ENCODE results near the gene CBX7.

GRCh38 chr22:39144101-39144767 is 8.2 kb downstream of the CBX7 start:
- TF ChIP-seq CTCF (IDR thresholded peaks at IDR 0.05; ENCODE audit: low read depth, low read length, missing input control), result no peak
- TF ChIP-seq RAD21 (IDR thresholded peaks at IDR 0.05), result no peak
- no peak for TF ChIP-seq YY1 (IDR thresholded peaks at IDR 0.05)
- TF ChIP-seq REST (IDR thresholded peaks at IDR 0.05), result no peak
- TF ChIP-seq SP1 (IDR thresholded peaks at IDR 0.05), result no peak
- TF ChIP-seq, protein P1, sequence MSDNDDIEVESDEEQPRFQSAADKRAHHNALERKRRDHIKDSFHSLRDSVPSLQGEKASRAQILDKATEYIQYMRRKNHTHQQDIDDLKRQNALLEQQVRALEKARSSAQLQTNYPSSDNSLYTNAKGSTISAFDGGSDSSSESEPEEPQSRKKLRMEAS (IDR thresholded peaks at IDR 0.05), result no peak
- no peak for TF ChIP-seq TAF1 (conservative IDR thresholded peaks at IDR 0.05)
- no peak for TF ChIP-seq EGR1 (IDR thresholded peaks at IDR 0.05; ENCODE audit: low read depth in 2 of 2)
- no peak for TF ChIP-seq FOXA1 (IDR thresholded peaks at IDR 0.05)
- TF ChIP-seq, protein P2, sequence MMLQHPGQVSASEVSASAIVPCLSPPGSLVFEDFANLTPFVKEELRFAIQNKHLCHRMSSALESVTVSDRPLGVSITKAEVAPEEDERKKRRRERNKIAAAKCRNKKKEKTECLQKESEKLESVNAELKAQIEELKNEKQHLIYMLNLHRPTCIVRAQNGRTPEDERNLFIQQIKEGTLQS (IDR thresholded peaks at IDR 0.05), result no peak
- TF ChIP-seq JUND (IDR thresholded peaks at IDR 0.05), result no peak
- no peak for TF ChIP-seq HNF4A (conservative IDR thresholded peaks at IDR 0.05)
- TF ChIP-seq, protein P3, sequence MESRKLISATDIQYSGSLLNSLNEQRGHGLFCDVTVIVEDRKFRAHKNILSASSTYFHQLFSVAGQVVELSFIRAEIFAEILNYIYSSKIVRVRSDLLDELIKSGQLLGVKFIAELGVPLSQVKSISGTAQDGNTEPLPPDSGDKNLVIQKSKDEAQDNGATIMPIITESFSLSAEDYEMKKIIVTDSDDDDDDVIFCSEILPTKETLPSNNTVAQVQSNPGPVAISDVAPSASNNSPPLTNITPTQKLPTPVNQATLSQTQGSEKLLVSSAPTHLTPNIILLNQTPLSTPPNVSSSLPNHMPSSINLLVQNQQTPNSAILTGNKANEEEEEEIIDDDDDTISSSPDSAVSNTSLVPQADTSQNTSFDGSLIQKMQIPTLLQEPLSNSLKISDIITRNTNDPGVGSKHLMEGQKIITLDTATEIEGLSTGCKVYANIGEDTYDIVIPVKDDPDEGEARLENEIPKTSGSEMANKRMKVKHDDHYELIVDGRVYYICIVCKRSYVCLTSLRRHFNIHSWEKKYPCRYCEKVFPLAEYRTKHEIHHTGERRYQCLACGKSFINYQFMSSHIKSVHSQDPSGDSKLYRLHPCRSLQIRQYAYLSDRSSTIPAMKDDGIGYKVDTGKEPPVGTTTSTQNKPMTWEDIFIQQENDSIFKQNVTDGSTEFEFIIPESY (IDR thresholded peaks at IDR 0.05), result no peak
- no peak for TF ChIP-seq GABPA (IDR thresholded peaks at IDR 0.05 in 1 of 2, conservative IDR thresholded peaks at IDR 0.05 in 1 of 2)
